ENCODE results near the gene MAGI2.

MAGI2 gene

DNA sequence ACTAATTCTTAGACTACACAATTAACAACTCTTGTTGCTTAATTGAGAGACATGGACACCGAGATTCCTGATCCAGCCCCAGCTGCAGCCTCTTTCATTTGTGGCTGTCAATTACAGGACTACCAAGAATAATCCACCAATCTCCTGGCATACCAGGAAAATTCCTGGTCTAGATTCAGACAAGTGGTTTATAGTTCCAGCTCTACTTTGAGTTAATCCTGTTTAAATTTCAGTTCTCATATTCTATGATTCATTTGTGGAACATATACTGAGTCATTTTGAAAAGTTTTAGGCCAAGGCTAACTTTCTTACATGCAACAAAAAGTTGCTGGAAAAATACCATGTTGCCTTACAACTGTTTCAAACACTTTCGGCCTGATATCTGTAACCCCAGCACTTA is 253.5 kb downstream of the MAGI2 start:
- DNase-seq (ENCODE audit: low spot score in 2 of 2) (no peak), ATAC-seq (replicated peaks; ENCODE audit: extremely low read depth, poor library complexity, severe bottlenecking) (no peak)
- H3K27me3 Mint-ChIP-seq = no peaks in the 10 kb centered on the region
- no peaks in the 10 kb centered on the region for H3K4me1 Mint-ChIP-seq
- H3K36me3 Mint-ChIP-seq (ENCODE audit: insufficient read depth) = no peaks in the 10 kb centered on the region
- H3K4me3 Mint-ChIP-seq = no peak overlapping the region
- H3K9me3 Mint-ChIP-seq = peaks cover 23% of the 10 kb centered on the region
- H3K27ac Mint-ChIP-seq (ENCODE audit: low read depth) = no peak overlapping the region

DNA sequence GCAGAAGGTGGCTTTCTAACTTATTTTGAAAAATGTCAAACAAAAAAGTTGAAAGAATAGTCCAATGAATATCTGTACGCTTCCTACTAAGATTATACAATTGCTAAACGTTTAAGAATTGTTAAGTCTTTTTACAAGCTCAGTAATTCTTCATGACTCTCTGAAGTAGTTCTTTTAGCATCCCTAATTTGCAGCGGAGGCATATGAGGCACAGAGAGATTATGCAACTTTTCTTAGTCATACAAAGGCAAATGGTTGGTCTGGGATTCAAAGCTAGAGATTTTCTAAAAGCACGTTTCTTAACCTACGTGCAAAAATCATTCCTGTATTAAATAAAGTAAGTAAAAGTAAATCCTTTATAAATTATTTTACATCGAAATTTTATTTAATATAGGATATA is 254.2 kb downstream of the MAGI2 start:
- Mint-ChIP-seq H3K27ac (ENCODE audit: low read depth) (no peak overlapping the region), H3K4me3 (no peak overlapping the region), H3K36me3 (ENCODE audit: insufficient read depth) (no peaks in the 10 kb centered on the region), H3K9me3 (peaks cover 23% of the 10 kb centered on the region), H3K4me1 (no peaks in the 10 kb centered on the region), H3K27me3 (no peaks in the 10 kb centered on the region)
- DNase-seq (ENCODE audit: low spot score in 2 of 2) (no peak), ATAC-seq (replicated peaks; ENCODE audit: extremely low read depth, poor library complexity, severe bottlenecking) (no peak)

DNA sequence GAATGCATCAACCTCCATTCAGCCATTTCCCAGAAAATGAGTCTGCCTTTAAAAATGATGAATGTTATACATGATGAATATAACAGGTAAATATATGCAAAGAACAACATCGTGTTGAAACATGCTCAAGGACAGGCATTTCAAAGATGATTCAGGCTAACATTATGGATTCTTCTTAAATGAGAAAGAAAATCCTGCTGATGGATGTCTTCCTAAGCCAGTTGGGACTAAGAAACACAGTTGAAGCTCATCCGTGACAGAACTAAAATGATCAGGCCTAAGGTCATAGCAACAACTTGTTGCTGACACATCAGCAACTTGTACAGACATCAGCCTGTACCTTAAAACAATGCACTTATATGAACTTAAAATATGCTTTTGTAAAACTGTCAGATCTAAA is 267.9 kb downstream of the MAGI2 start:
- DNase-seq (ENCODE audit: low spot score in 2 of 2) = no peak
- H3K36me3 Mint-ChIP-seq (ENCODE audit: insufficient read depth) = no peaks in the 10 kb centered on the region
- ATAC-seq (replicated peaks; ENCODE audit: extremely low read depth, poor library complexity, severe bottlenecking) = no peak
- H3K4me3 Mint-ChIP-seq = no peak overlapping the region
- H3K27me3 Mint-ChIP-seq = no peaks in the 10 kb centered on the region
- H3K4me1 Mint-ChIP-seq = no peaks in the 10 kb centered on the region
- no peak overlapping the region for H3K27ac Mint-ChIP-seq (ENCODE audit: low read depth)
- H3K9me3 Mint-ChIP-seq = peaks cover 14% of the 10 kb centered on the region

DNA sequence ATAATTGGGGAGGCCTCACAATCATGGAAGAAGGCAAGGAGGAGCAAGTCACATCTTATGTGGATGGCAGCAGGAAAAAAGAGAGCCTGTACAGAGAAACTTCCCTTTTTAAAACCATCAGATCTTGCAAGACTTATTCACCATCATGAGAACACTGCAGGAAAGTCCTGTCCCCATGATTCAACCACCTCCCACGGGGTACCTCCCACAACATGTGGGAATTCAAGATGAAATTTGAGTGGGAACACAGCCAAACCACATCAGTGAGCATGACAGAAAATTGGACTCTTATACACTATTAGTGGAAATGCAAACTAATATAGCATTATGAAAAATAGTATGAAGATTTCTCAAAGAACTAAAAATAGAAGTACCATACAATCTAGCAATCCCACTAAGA is 271.2 kb downstream of the MAGI2 start:
- no peaks in the 10 kb centered on the region for H3K27me3 Mint-ChIP-seq
- H3K4me1 Mint-ChIP-seq = no peaks in the 10 kb centered on the region
- H3K4me3 Mint-ChIP-seq = no peak overlapping the region
- ATAC-seq (replicated peaks; ENCODE audit: extremely low read depth, poor library complexity, severe bottlenecking) = no peak
- no peak for DNase-seq (ENCODE audit: low spot score in 2 of 2)
- no peak overlapping the region for H3K27ac Mint-ChIP-seq (ENCODE audit: low read depth)
- no peaks in the 10 kb centered on the region for H3K36me3 Mint-ChIP-seq (ENCODE audit: insufficient read depth)
- H3K9me3 Mint-ChIP-seq = peaks cover 14% of the 10 kb centered on the region

DNA sequence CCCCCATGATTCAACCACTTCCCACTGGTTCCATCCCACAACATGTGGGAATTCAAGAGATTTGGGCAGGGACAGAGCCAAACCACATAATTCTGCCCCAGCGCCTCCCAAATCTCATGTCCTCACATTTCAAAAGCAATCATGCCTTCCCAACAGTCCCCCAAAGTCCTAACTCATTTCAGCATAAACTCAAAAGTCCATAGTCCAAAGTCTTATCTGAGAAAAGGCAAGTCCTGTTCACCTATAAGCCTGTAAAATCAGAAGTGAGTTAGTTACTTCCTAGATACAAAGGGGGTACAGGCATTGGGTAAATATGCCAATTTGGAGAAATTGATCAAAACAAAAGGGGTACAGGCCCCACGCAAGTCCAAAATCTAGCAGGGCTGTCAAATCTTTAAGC is 272.9 kb downstream of the MAGI2 start:
- Mint-ChIP-seq H3K36me3 (ENCODE audit: insufficient read depth) (no peaks in the 10 kb centered on the region), H3K27ac (ENCODE audit: low read depth) (no peak overlapping the region), H3K9me3 (peaks cover 14% of the 10 kb centered on the region), H3K4me1 (no peaks in the 10 kb centered on the region), H3K4me3 (no peak overlapping the region), H3K27me3 (no peaks in the 10 kb centered on the region)
- no peak for DNase-seq (ENCODE audit: low spot score in 2 of 2)
- ATAC-seq (replicated peaks; ENCODE audit: extremely low read depth, poor library complexity, severe bottlenecking) = no peak

DNA sequence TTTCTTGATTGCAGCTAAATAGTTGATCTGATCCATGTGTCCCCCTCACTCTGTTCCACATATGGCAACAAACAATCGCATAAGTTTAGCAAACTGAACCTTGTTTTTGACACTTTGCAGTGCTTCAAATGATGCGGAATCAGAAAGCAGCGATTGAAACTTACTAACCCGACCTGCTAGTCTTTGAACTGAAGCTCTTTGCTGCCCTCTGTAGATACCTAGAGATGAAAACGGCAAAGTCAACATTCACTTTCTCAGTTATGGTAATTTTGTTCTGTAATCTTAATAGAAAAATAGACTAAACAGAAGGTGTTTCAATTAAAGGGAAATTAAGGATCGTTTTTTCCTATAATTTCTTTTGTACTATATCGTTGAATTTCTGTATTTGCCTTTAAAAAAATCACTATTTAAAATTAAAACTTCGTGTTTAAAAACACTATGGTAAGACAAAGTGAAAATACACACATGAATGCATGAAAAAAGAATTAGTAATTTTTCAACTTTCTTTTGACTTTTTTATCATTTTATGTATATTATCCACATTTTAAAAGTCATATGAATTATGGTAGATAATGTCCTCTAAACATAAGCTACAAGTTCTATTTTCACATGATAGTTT is 276.5 kb downstream of the MAGI2 start:
- Mint-ChIP-seq H3K27ac (ENCODE audit: low read depth) (no peak overlapping the region), H3K4me3 (no peak overlapping the region), H3K4me1 (no peaks in the 10 kb centered on the region), H3K36me3 (ENCODE audit: insufficient read depth) (no peaks in the 10 kb centered on the region), H3K9me3 (peaks cover 11% of the 10 kb centered on the region), H3K27me3 (no peaks in the 10 kb centered on the region)
- ATAC-seq (replicated peaks; ENCODE audit: extremely low read depth, poor library complexity, severe bottlenecking) (no peak), DNase-seq (ENCODE audit: low spot score in 2 of 2) (no peak)

DNA sequence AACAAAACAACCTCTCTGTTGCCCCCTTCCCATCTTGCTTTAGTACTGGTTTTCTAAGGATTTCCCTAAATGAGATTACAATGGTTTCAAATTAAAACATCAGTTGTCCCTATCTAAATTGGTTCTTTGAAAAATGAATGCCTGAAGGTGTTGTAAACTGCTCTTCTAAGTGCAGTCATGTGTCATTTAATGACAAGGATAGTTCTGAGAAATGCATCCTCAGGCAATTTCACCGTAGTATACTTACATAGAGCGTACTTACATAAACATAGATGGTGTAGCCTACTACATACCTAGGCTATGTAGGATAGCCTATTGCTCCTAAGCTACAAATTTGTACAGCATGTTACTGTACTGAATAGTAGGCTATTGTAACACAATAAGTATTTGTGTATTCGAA is 278.1 kb downstream of the MAGI2 start:
- Mint-ChIP-seq H3K9me3 (peaks cover 5% of the 10 kb centered on the region), H3K36me3 (ENCODE audit: insufficient read depth) (no peaks in the 10 kb centered on the region), H3K4me3 (no peak overlapping the region), H3K27ac (ENCODE audit: low read depth) (no peak overlapping the region), H3K27me3 (no peaks in the 10 kb centered on the region), H3K4me1 (no peaks in the 10 kb centered on the region)
- DNase-seq (ENCODE audit: low spot score in 2 of 2) = no peak
- no peak for ATAC-seq (replicated peaks; ENCODE audit: extremely low read depth, poor library complexity, severe bottlenecking)

DNA sequence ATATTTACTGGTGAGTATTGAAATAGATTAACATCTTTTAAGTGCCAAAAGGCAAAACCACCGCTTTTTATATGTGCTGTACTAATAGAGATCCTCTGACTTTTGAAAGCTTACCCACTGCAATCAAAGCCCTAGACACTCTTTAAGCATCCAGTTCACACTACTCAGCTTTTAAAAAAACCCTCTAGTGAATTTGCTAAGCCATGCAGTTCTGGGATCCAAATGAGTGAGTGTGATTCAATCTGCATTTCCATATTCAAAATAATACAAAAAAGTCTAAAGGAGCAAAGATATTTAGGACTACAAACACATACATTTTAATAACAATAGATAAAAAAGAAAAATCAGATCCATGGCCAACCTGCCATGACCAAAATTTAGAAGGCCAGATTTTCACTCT is 288.2 kb downstream of the MAGI2 start:
- Mint-ChIP-seq H3K4me3 (no peak overlapping the region), H3K9me3 (peaks cover 10% of the 10 kb centered on the region), H3K27ac (ENCODE audit: low read depth) (no peak overlapping the region), H3K27me3 (no peaks in the 10 kb centered on the region), H3K36me3 (ENCODE audit: insufficient read depth) (no peaks in the 10 kb centered on the region), H3K4me1 (no peaks in the 10 kb centered on the region)
- ATAC-seq (replicated peaks; ENCODE audit: extremely low read depth, poor library complexity, severe bottlenecking) (no peak), DNase-seq (ENCODE audit: low spot score in 2 of 2) (no peak)

DNA sequence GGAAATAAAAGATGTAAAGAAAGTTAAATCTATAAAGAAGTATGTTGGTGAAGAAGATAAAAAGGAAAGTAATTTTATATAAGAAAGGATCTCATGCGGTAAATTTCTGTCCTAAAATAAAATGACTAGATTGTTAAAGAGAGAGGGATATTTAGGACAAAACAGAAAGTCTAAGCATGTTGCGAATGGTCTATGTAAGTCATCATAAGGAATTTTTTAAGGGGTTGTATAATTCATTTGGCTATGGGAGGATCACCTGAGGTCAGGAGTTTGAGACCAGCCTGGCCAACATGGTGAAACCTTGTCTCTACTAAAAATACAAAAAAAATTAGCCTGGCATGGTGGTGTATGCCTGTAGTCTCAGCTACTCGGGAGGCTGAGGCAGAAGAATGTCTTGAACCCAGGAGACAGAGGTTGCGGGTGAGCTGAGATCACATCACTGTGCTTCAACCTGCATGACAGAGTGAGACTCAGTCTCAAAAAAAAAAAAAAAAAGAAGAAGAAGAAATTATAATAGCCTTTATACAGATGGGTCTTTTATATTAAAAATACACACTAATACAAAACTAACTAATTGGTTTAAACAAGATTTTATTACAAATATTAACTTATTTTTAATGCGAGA is 294.3 kb downstream of the MAGI2 start:
- peaks cover 4% of the 10 kb centered on the region for H3K9me3 Mint-ChIP-seq
- no peak overlapping the region for H3K27ac Mint-ChIP-seq (ENCODE audit: low read depth)
- no peaks in the 10 kb centered on the region for H3K36me3 Mint-ChIP-seq (ENCODE audit: insufficient read depth)
- no peak overlapping the region for H3K4me3 Mint-ChIP-seq
- no peaks in the 10 kb centered on the region for H3K27me3 Mint-ChIP-seq
- H3K4me1 Mint-ChIP-seq = no peaks in the 10 kb centered on the region
- ATAC-seq (replicated peaks; ENCODE audit: extremely low read depth, poor library complexity, severe bottlenecking) = no peak
- no peak for DNase-seq (ENCODE audit: low spot score in 2 of 2)

DNA sequence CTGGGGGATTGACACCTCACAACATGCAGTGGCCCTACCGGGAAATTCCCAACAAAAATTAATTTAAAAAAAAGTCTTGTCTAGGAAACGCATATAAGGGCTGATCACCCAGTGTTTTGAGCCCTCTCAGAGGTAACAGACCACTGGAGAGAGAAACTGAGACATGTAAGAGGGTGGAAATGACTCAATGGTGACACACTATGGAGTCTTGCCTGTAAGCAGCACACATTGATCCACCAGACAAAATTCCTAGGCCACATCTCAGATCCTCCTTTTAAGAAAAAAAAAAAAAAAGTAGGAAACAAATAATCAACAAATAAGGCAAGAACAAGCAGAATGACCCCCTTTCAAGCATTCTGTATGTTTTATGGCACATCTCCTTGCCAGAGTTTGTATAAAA is 296.2 kb downstream of the MAGI2 start:
- no peak for DNase-seq (ENCODE audit: low spot score in 2 of 2)
- H3K27ac Mint-ChIP-seq (ENCODE audit: low read depth) = no peak overlapping the region
- no peak overlapping the region for H3K4me3 Mint-ChIP-seq
- H3K9me3 Mint-ChIP-seq = peaks cover 6% of the 10 kb centered on the region
- H3K4me1 Mint-ChIP-seq = no peaks in the 10 kb centered on the region
- H3K36me3 Mint-ChIP-seq (ENCODE audit: insufficient read depth) = no peaks in the 10 kb centered on the region
- ATAC-seq (replicated peaks; ENCODE audit: extremely low read depth, poor library complexity, severe bottlenecking) = no peak
- H3K27me3 Mint-ChIP-seq = no peaks in the 10 kb centered on the region

DNA sequence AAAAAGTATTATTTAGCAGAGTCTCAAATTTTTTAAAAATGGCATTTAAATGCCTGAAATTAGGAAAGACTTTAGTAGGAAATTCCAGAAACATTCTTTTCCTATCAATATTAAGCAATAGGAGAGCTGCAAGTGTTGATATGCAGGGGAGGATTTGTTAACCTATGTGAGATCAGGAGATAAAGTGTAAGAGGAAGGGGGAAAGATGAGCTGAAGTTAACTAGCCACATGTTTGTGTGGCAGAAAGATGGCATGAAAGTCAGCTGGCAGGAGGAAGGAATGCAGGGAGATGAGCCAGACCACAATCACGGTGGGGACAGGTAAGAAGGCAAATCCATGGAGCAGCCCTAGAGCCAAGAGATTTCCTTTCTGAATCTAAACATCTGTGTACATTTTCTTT is 303.6 kb downstream of the MAGI2 start:
- no peak for ATAC-seq (replicated peaks; ENCODE audit: extremely low read depth, poor library complexity, severe bottlenecking)
- no peaks in the 10 kb centered on the region for H3K4me1 Mint-ChIP-seq
- no peak for DNase-seq (ENCODE audit: low spot score in 2 of 2)
- H3K36me3 Mint-ChIP-seq (ENCODE audit: insufficient read depth) = no peaks in the 10 kb centered on the region
- H3K27me3 Mint-ChIP-seq = no peaks in the 10 kb centered on the region
- H3K9me3 Mint-ChIP-seq = peaks cover 24% of the 10 kb centered on the region
- H3K27ac Mint-ChIP-seq (ENCODE audit: low read depth) = no peak overlapping the region
- no peak overlapping the region for H3K4me3 Mint-ChIP-seq

DNA sequence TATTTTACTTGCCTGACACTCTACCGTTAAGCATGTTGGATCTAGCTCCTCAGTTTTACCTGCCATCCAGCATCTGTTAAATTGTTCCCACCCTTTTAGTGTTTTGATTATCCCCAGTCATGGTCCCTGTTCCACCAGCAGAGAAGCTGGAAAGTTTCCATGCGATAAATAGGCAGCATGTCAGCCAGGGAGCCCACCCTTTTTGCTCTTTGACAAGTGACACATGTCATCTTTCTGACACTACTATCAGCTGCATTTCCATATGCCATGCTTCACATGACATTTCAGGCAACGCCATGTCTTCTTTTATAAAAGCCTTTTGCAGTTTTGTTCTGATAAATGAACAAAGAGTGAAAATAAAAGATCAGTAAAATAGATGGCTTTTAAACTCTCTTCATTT is 310.8 kb downstream of the MAGI2 start:
- ATAC-seq (replicated peaks; ENCODE audit: extremely low read depth, poor library complexity, severe bottlenecking) = no peak
- no peaks in the 10 kb centered on the region for H3K27me3 Mint-ChIP-seq
- no peak overlapping the region for H3K4me3 Mint-ChIP-seq
- H3K27ac Mint-ChIP-seq (ENCODE audit: low read depth) = no peak overlapping the region
- no peak for DNase-seq (ENCODE audit: low spot score in 2 of 2)
- no peaks in the 10 kb centered on the region for H3K4me1 Mint-ChIP-seq
- H3K36me3 Mint-ChIP-seq (ENCODE audit: insufficient read depth) = no peaks in the 10 kb centered on the region
- peaks cover 25% of the 10 kb centered on the region for H3K9me3 Mint-ChIP-seq

DNA sequence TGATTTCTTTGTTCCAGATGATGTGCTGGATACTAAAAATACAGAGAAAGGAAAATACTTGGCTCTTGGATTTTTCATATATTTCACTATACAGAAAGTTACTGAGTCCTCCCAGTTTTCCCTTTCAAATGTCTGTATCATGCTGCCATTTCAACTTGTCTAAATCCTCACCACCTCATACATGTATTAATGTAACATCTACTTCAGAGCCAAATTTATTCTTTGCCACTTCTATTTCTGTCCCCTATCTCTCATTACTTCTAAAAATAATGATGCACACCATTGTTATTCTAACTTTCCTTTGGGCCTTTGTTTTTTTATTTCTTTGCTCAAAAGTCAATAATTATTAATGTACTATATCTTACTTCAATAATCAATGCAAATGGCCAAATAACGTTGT is 312.2 kb downstream of the MAGI2 start:
- H3K27me3 Mint-ChIP-seq = no peaks in the 10 kb centered on the region
- no peak overlapping the region for H3K27ac Mint-ChIP-seq (ENCODE audit: low read depth)
- peaks cover 25% of the 10 kb centered on the region for H3K9me3 Mint-ChIP-seq
- DNase-seq (ENCODE audit: low spot score in 2 of 2) (no peak), ATAC-seq (replicated peaks; ENCODE audit: extremely low read depth, poor library complexity, severe bottlenecking) (no peak)
- no peaks in the 10 kb centered on the region for H3K36me3 Mint-ChIP-seq (ENCODE audit: insufficient read depth)
- H3K4me1 Mint-ChIP-seq = no peaks in the 10 kb centered on the region
- H3K4me3 Mint-ChIP-seq = no peak overlapping the region

Measured in central memory CD8-positive, alpha-beta T cell (primary cell).